Loucy (cell line): ENCODE measurements around the gene CLMN.

Source experiments
- H2AFZ ChIP-seq: fragments of 200-600 bp; sonication (generic); 2 replicates; pipeline ENCODE4 v1.6.0; 2016; ENCODE audit warnings: antibody characterized with exemption, mild to moderate bottlenecking, low read length, moderate library complexity
- H3F3A ChIP-seq: fragments of 200-600 bp; 2 replicates; pipeline ENCODE4 v1.6.0; 2016; ENCODE audit warnings: antibody characterized with exemption, low read depth, mild to moderate bottlenecking
- H3K27me3 ChIP-seq: fragments of 200-600 bp; sonication (generic); 2 replicates; pipeline ENCODE4 v1.6.1; 2014; ENCODE audit warnings: low read length, mild to moderate bottlenecking; ENCODE audit not compliant: insufficient read depth, poor library complexity, severe bottlenecking
- H3K36me3 ChIP-seq: fragments of 200-600 bp; sonication (generic); 2 replicates; pipeline ENCODE4 v1.6.1; 2016; ENCODE audit warnings: low read length; ENCODE audit not compliant: insufficient read depth
- H3K4me1 ChIP-seq: fragments of 200-600 bp; sonication (generic); 2 replicates; pipeline ENCODE4 v1.5.1; 2014; ENCODE audit warnings: low read length, mild to moderate bottlenecking; ENCODE audit not compliant: insufficient read depth, poor library complexity, severe bottlenecking
- H3K4me2 ChIP-seq: fragments of 200-600 bp; sonication (generic); 2 replicates; pipeline ENCODE4 v1.6.0; 2014; ENCODE audit warnings: antibody characterized with exemption, low read length, low read depth, mild to moderate bottlenecking; ENCODE audit not compliant: poor library complexity, severe bottlenecking
- H3K4me3 ChIP-seq: fragments of 200-600 bp; sonication (generic); 2 replicates; pipeline ENCODE4 v1.5.1; 2014; ENCODE audit warnings: low read length, mild to moderate bottlenecking, mixed read lengths; ENCODE audit not compliant: poor library complexity, severe bottlenecking
- H3K79me2 ChIP-seq: fragments of 200-600 bp; sonication (generic); 2 replicates; pipeline ENCODE4 v1.6.1; 2014; ENCODE audit warnings: low read length; ENCODE audit not compliant: insufficient read depth
- H3K9ac ChIP-seq: fragments of 200-600 bp; sonication (generic); 2 replicates; pipeline ENCODE4 v1.6.0; 2014; ENCODE audit warnings: mild to moderate bottlenecking, low read depth, low read length, moderate library complexity; ENCODE audit not compliant: poor library complexity, severe bottlenecking
- H3K9me2 ChIP-seq: fragments of 200-600 bp; sonication (generic); replicated peaks from 2 replicates; pipeline ENCODE4 v1.6.1; 2016; ENCODE audit warnings: low read depth, low read length, mixed read lengths
- H3K9me3 ChIP-seq: fragments of 200-600 bp; sonication (generic); 2 replicates; pipeline ENCODE4 v1.6.1; 2014; ENCODE audit warnings: mild to moderate bottlenecking, antibody characterized with exemption, low read length, low read depth; ENCODE audit not compliant: insufficient read depth
- H4K20me1 ChIP-seq: fragments of 200-600 bp; sonication (generic); 2 replicates; pipeline ENCODE4 v1.6.0; 2014; ENCODE audit warnings: antibody characterized with exemption, low read length, mild to moderate bottlenecking; ENCODE audit not compliant: insufficient read depth, poor library complexity, severe bottlenecking
- CTCF ChIP-seq: fragments of 200-600 bp; sonication (generic); conservative IDR thresholded peaks from 2 replicates; pipeline ENCODE4 v1.5.1; 2014; ENCODE audit warnings: mild to moderate bottlenecking, antibody characterized with exemption, low read length
- EZH2phosphoT487 ChIP-seq: fragments of 200-600 bp; IDR thresholded peaks from 2 replicates; pipeline ENCODE4 v1.6.1; 2018; ENCODE audit warnings: antibody characterized with exemption, mild to moderate bottlenecking, moderate library complexity, borderline replicate concordance

The CLMN gene

DNA sequence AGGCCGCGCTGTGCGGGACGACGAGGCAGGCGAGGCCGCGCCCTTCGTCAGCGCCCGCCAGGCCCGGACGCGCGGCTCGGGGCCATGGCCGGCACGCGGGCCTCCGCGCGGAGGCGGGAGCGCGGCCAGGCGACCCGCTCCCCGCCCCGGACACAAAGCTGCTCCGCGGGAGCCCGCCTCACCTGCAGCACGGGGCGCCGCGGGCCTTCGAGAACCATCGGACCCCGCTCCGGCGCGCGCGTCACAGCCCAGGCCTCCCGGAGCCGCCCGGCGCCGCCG is 162.7 kb downstream of the CLMN start:
- no peak overlapping the region for H3K4me2 ChIP-seq
- no peaks in the 10 kb centered on the region for H3K27me3 ChIP-seq
- H3F3A ChIP-seq = no peaks in the 10 kb centered on the region; the same call in 1 of the 2 replicates
- no peaks in the 10 kb centered on the region for H3K9me3 ChIP-seq
- H3K36me3 ChIP-seq = no peaks in the 10 kb centered on the region
- no peak overlapping the region; the same call in 1 of the 2 replicates for H2AFZ ChIP-seq
- peak overlapping the region; percentile 99 for H3K4me3 ChIP-seq
- peaks cover 42% of the 10 kb centered on the region for H4K20me1 ChIP-seq
- no peak for TF ChIP-seq EZH2phosphoT487
- no peak for TF ChIP-seq CTCF
- H3K9ac ChIP-seq = peak overlapping the region; percentile 97
- peaks cover 46% of the 10 kb centered on the region for H3K4me1 ChIP-seq
- no peaks in the 10 kb centered on the region for H3K9me2 ChIP-seq
- H3K79me2 ChIP-seq = peaks cover 65% of the 10 kb centered on the region

GRCh38 chr14:95156161-95157047 is 163.3 kb downstream of the CLMN start:
- H3K27me3 ChIP-seq = no peaks in the 10 kb centered on the region
- no peaks in the 10 kb centered on the region; the same call in 1 of the 2 replicates for H3F3A ChIP-seq
- TF ChIP-seq EZH2phosphoT487 (no peak), CTCF (no peak)
- H3K9me3 ChIP-seq = no peaks in the 10 kb centered on the region
- peaks cover 48% of the 10 kb centered on the region for H4K20me1 ChIP-seq
- peak overlapping the region; percentile 97 for H3K9ac ChIP-seq
- H3K79me2 ChIP-seq = peaks cover 71% of the 10 kb centered on the region
- no peaks in the 10 kb centered on the region for H3K9me2 ChIP-seq
- peak overlapping the region; percentile 99 for H3K4me3 ChIP-seq
- H3K4me2 ChIP-seq = peak overlapping the region; percentile 97
- peak overlapping the region; percentile 32; the same call in 1 of the 2 replicates for H2AFZ ChIP-seq
- H3K36me3 ChIP-seq = no peaks in the 10 kb centered on the region
- H3K4me1 ChIP-seq = peaks cover 52% of the 10 kb centered on the region

DNA sequence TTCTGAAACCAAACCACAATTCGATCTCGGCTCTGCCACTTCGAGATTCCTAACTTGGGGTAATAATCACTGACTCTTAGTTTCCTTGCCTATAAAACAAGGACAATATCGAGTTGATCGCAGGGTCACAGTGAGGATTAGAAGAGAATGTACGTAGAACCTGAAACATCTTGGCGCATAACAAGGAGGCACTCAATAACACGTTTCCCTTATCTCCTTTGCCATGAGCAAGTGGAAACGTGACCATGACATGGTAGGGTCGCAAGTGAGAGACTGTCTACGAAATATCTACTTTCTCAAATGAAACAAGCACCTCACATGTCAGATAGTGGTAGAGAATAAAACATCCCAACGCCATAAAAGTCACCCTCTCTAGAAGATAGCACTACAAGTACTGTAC is 164.7 kb downstream of the CLMN start:
- Histone ChIP-seq H3K79me2 (peaks cover 84% of the 10 kb centered on the region), H3F3A (no peaks in the 10 kb centered on the region; the same call in 1 of the 2 replicates), H3K9ac (peak overlapping the region; percentile 97), H3K4me1 (peaks cover 62% of the 10 kb centered on the region), H3K9me2 (no peaks in the 10 kb centered on the region), H4K20me1 (peaks cover 62% of the 10 kb centered on the region), H3K4me3 (peak overlapping the region; percentile 99), H3K4me2 (peak overlapping the region; percentile 97), H3K27me3 (no peaks in the 10 kb centered on the region), H2AFZ (no peak overlapping the region), H3K36me3 (no peaks in the 10 kb centered on the region), H3K9me3 (no peaks in the 10 kb centered on the region)
- TF ChIP-seq EZH2phosphoT487 (no peak), CTCF (no peak)
